SU-DHL-6 (cell line): ENCODE measurements around the gene NUB1.

Experiments
- H2AFZ ChIP-seq: fragments of 200-600 bp; sonication (generic); 2 replicates; pipeline ENCODE4 v1.6.1; 2014; ENCODE audit warnings: low read depth, mild to moderate bottlenecking, moderate library complexity, mixed read lengths, antibody characterized with exemption, low read length; ENCODE audit not compliant: severe bottlenecking
- H3F3A ChIP-seq: fragments of 200-600 bp; shearing (Covaris generic); 2 replicates; pipeline ENCODE4 v1.6.0; 2016; ENCODE audit warnings: antibody characterized with exemption, mild to moderate bottlenecking; ENCODE audit not compliant: insufficient read depth
- H3K27ac ChIP-seq: fragments of 200-600 bp; sonication (generic); 2 replicates; pipeline ENCODE4 v1.5.1; 2016; ENCODE audit warnings: low read depth, mild to moderate bottlenecking, low read length, moderate library complexity, mixed read lengths
- H3K27me3 ChIP-seq: fragments of 200-600 bp; sonication (generic), shearing (Covaris generic); 2 replicates; pipeline ENCODE4 v1.6.0; 2014; ENCODE audit warnings: mild to moderate bottlenecking, low read length
- H3K36me3 ChIP-seq: fragments of 200-600 bp; sonication (generic); 2 replicates; pipeline ENCODE4 v1.6.1; 2014; ENCODE audit warnings: mild to moderate bottlenecking, low read length, mixed read lengths
- H3K4me2 ChIP-seq: fragments of 300-600, 200-600 bp; shearing (Covaris generic), sonication (generic); 2 replicates; pipeline ENCODE4 v1.6.0; 2014; ENCODE audit warnings: low read length, low read depth, mild to moderate bottlenecking; ENCODE audit not compliant: poor library complexity, severe bottlenecking
- H3K4me3 ChIP-seq: fragments of 200-600 bp; sonication (generic); 2 replicates; pipeline ENCODE4 v1.5.1; 2014; ENCODE audit warnings: antibody characterized with exemption, low read length, mild to moderate bottlenecking, mixed read lengths; ENCODE audit not compliant: insufficient read depth, poor library complexity, severe bottlenecking
- H3K79me2 ChIP-seq: fragments of 200-600 bp; sonication (generic); 2 replicates; pipeline ENCODE4 v1.6.1; 2014; ENCODE audit warnings: mild to moderate bottlenecking, low read length, moderate library complexity; ENCODE audit not compliant: insufficient read depth
- H3K9ac ChIP-seq: fragments of 200-600 bp; sonication (generic); 2 replicates; pipeline ENCODE4 v1.7.0; 2014; ENCODE audit warnings: mild to moderate bottlenecking, low read length
- H3K9me2 ChIP-seq: fragments of 200-600 bp; sonication (generic); replicated peaks from 2 replicates; pipeline ENCODE4 v1.6.1; 2014; ENCODE audit warnings: low read length; ENCODE audit not compliant: insufficient read depth
- H3K9me3 ChIP-seq: fragments of 200-600 bp; sonication (generic); 2 replicates; pipeline ENCODE4 v1.6.1; 2014; ENCODE audit warnings: low read length, mixed read lengths; ENCODE audit not compliant: insufficient read depth
- H4K20me1 ChIP-seq: fragments of 200-600 bp; sonication (generic); 2 replicates; pipeline ENCODE4 v1.6.1; 2014; ENCODE audit warnings: low read depth, mild to moderate bottlenecking, antibody characterized with exemption, low read length, moderate library complexity, mixed read lengths
- CTCF ChIP-seq: fragments of 200-600 bp; sonication (generic); IDR thresholded peaks from one replicate; pipeline ENCODE4 v1.5.1; 2017; ENCODE audit warnings: antibody characterized with exemption, mild to moderate bottlenecking, low read length, moderate library complexity; ENCODE audit not compliant: insufficient read depth, poor library complexity, severe bottlenecking
- EZH2phosphoT487 ChIP-seq: fragments of 200-600 bp; sonication (generic), shearing (Covaris generic); conservative IDR thresholded peaks from 2 replicates; pipeline ENCODE4 v1.6.1; 2018; ENCODE audit warnings: mild to moderate bottlenecking, antibody characterized with exemption, low read length, moderate library complexity, mixed read lengths

The NUB1 gene, protein sequence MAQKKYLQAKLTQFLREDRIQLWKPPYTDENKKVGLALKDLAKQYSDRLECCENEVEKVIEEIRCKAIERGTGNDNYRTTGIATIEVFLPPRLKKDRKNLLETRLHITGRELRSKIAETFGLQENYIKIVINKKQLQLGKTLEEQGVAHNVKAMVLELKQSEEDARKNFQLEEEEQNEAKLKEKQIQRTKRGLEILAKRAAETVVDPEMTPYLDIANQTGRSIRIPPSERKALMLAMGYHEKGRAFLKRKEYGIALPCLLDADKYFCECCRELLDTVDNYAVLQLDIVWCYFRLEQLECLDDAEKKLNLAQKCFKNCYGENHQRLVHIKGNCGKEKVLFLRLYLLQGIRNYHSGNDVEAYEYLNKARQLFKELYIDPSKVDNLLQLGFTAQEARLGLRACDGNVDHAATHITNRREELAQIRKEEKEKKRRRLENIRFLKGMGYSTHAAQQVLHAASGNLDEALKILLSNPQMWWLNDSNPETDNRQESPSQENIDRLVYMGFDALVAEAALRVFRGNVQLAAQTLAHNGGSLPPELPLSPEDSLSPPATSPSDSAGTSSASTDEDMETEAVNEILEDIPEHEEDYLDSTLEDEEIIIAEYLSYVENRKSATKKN

GRCh38 chr7:151341357-151342101, at the start of gene NUB1:
TSS of gene NUB1 (plus strand) at chr7:151341812. CDS start at chr7:151345350, 3,538 bp downstream.
- Histone ChIP-seq H3K9ac (peak within 1 kb of the TSS; percentile 77), H3K9me2 (no peaks in the 10 kb centered on the region), H3K9me3 (no peaks in the 10 kb centered on the region), H4K20me1 (no peaks in the 10 kb centered on the region), H3K36me3 (no peaks in the 10 kb centered on the region; the same call in 1 of the 2 replicates), H3K79me2 (peaks cover 18% of the 10 kb centered on the region), H3K27ac (peak within 1 kb of the TSS; percentile 49), H3F3A (peaks cover 44% of the 10 kb centered on the region), H2AFZ (peak within 1 kb of the TSS; percentile 83), H3K4me2 (peak within 1 kb of the TSS; percentile 97), H3K27me3 (no peaks in the 10 kb centered on the region), H3K4me3 (peak within 1 kb of the TSS; percentile 82)
- TF ChIP-seq EZH2phosphoT487, result no peak
- TF ChIP-seq CTCF, result no peak

DNA sequence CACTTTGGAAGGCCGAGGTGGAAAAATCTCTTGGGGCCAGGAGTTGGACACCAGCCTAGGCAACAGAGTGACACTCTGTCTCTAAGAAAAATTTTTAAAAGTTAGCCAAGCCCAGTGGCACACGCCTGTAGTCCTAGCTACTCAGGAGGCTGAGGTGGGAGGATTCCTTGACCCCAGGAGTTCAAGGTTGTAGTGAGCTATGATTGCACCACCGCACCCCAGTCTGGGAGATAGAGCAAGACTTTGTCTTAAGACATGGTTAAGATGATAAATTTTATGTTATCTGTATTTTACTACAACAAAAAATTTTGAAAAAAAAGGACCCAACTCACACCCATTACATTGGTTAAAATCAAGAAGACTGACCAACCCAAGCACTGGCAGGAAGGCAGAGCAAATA, 48.8 kb upstream of the NUB1 start:
- no peak overlapping the region for H3K4me2 ChIP-seq
- no peaks in the 10 kb centered on the region for H3F3A ChIP-seq
- no peak for TF ChIP-seq CTCF
- TF ChIP-seq EZH2phosphoT487, result no peak
- no peak overlapping the region for H3K4me3 ChIP-seq
- H3K9me3 ChIP-seq, result no peaks in the 10 kb centered on the region
- no peaks in the 10 kb centered on the region for H3K79me2 ChIP-seq
- no peaks in the 10 kb centered on the region for H3K36me3 ChIP-seq
- H3K27ac ChIP-seq, result no peak overlapping the region
- no peaks in the 10 kb centered on the region for H3K9me2 ChIP-seq
- H2AFZ ChIP-seq, result no peak overlapping the region
- H3K27me3 ChIP-seq, result no peaks in the 10 kb centered on the region
- no peak overlapping the region for H3K9ac ChIP-seq
- no peaks in the 10 kb centered on the region for H4K20me1 ChIP-seq

- no peaks in the 10 kb centered on the region for H3K27me3 ChIP-seq
- no peaks in the 10 kb centered on the region for H4K20me1 ChIP-seq
- H3F3A ChIP-seq, result no peaks in the 10 kb centered on the region
- no peaks in the 10 kb centered on the region for H3K36me3 ChIP-seq
- H2AFZ ChIP-seq, result no peak overlapping the region
- TF ChIP-seq CTCF (no peak), EZH2phosphoT487 (no peak)
- no peaks in the 10 kb centered on the region for H3K9me2 ChIP-seq
- H3K79me2 ChIP-seq, result no peaks in the 10 kb centered on the region
- H3K9ac ChIP-seq, result no peak overlapping the region
- no peak overlapping the region for H3K4me2 ChIP-seq
- no peak overlapping the region for H3K27ac ChIP-seq
- no peak overlapping the region for H3K4me3 ChIP-seq
- no peaks in the 10 kb centered on the region for H3K9me3 ChIP-seq
These were observed 45.2 kb upstream of the NUB1 start for GRCh38 chr7:151296202-151296992.
